ENCODE measurements around the gene TMEM131.

The TMEM131 gene

DNA sequence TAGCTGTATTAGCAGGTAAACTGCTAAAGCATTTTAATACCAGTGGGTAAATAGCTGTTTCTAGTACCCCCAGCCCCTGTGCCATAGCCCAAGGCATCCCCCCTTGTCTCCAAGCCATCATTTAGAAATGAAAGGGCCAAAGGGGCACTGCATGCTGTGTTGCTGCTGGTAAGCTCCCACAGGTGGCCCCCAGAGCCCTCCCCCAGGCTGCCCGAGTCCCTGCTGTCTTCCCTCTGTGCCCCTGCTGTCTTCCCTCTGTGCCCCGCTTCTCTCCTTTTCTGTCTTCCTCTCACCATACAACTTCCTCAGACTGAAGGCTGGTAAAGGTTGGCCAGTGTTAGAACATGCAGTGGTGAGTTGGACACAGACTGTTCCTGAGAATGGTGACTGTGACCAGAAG, 240.3 kb downstream of the TMEM131 start:
- Histone ChIP-seq H3K27me3 (ENCODE audit: insufficient read depth, poor library complexity, severe bottlenecking) (no peaks in the 10 kb centered on the region), H3K4me3 (replicated peaks; ENCODE audit: insufficient read depth, low read length) (no peak overlapping the region), H3K27ac (replicated peaks) (no peak overlapping the region)
- TF ChIP-seq GABPA (IDR thresholded peaks at IDR 0.05; ENCODE audit: low read depth), result no peak
- no peak for TF ChIP-seq POLR2AphosphoS5 (IDR thresholded peaks at IDR 0.05; ENCODE audit: low read depth)
- TF ChIP-seq, protein P1, sequence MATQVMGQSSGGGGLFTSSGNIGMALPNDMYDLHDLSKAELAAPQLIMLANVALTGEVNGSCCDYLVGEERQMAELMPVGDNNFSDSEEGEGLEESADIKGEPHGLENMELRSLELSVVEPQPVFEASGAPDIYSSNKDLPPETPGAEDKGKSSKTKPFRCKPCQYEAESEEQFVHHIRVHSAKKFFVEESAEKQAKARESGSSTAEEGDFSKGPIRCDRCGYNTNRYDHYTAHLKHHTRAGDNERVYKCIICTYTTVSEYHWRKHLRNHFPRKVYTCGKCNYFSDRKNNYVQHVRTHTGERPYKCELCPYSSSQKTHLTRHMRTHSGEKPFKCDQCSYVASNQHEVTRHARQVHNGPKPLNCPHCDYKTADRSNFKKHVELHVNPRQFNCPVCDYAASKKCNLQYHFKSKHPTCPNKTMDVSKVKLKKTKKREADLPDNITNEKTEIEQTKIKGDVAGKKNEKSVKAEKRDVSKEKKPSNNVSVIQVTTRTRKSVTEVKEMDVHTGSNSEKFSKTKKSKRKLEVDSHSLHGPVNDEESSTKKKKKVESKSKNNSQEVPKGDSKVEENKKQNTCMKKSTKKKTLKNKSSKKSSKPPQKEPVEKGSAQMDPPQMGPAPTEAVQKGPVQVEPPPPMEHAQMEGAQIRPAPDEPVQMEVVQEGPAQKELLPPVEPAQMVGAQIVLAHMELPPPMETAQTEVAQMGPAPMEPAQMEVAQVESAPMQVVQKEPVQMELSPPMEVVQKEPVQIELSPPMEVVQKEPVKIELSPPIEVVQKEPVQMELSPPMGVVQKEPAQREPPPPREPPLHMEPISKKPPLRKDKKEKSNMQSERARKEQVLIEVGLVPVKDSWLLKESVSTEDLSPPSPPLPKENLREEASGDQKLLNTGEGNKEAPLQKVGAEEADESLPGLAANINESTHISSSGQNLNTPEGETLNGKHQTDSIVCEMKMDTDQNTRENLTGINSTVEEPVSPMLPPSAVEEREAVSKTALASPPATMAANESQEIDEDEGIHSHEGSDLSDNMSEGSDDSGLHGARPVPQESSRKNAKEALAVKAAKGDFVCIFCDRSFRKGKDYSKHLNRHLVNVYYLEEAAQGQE (IDR thresholded peaks at IDR 0.05; ENCODE audit: insufficient replicate concordance, low read depth), result no peak
- no peak for TF ChIP-seq SPI1 (IDR thresholded peaks at IDR 0.05; ENCODE audit: borderline replicate concordance, low read depth)
- TF ChIP-seq, protein P2, sequence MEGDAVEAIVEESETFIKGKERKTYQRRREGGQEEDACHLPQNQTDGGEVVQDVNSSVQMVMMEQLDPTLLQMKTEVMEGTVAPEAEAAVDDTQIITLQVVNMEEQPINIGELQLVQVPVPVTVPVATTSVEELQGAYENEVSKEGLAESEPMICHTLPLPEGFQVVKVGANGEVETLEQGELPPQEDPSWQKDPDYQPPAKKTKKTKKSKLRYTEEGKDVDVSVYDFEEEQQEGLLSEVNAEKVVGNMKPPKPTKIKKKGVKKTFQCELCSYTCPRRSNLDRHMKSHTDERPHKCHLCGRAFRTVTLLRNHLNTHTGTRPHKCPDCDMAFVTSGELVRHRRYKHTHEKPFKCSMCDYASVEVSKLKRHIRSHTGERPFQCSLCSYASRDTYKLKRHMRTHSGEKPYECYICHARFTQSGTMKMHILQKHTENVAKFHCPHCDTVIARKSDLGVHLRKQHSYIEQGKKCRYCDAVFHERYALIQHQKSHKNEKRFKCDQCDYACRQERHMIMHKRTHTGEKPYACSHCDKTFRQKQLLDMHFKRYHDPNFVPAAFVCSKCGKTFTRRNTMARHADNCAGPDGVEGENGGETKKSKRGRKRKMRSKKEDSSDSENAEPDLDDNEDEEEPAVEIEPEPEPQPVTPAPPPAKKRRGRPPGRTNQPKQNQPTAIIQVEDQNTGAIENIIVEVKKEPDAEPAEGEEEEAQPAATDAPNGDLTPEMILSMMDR (IDR thresholded peaks at IDR 0.05; ENCODE audit: insufficient read depth, low read length), result no peak
- no peak for DNase-seq (ENCODE audit: low read depth in 1 of 2, low spot score in 1 of 2)

GRCh38 chr2:97754690-97755346, 240.9 kb downstream of the TMEM131 start:
- no peak for DNase-seq (ENCODE audit: low read depth in 1 of 2, low spot score in 1 of 2)
- H3K4me3 ChIP-seq (replicated peaks; ENCODE audit: insufficient read depth, low read length), result no peak overlapping the region
- TF ChIP-seq SPI1 (IDR thresholded peaks at IDR 0.05; ENCODE audit: borderline replicate concordance, low read depth) (no peak), POLR2AphosphoS5 (IDR thresholded peaks at IDR 0.05; ENCODE audit: low read depth) (no peak), GABPA (IDR thresholded peaks at IDR 0.05; ENCODE audit: low read depth) (no peak)
- TF ChIP-seq, protein P1 (IDR thresholded peaks at IDR 0.05; ENCODE audit: insufficient replicate concordance, low read depth), result no peak
- TF ChIP-seq, protein P2 (IDR thresholded peaks at IDR 0.05; ENCODE audit: insufficient read depth, low read length), result no peak
- no peak overlapping the region for H3K27ac ChIP-seq (replicated peaks)
- H3K27me3 ChIP-seq (ENCODE audit: insufficient read depth, poor library complexity, severe bottlenecking), result no peaks in the 10 kb centered on the region

DNA sequence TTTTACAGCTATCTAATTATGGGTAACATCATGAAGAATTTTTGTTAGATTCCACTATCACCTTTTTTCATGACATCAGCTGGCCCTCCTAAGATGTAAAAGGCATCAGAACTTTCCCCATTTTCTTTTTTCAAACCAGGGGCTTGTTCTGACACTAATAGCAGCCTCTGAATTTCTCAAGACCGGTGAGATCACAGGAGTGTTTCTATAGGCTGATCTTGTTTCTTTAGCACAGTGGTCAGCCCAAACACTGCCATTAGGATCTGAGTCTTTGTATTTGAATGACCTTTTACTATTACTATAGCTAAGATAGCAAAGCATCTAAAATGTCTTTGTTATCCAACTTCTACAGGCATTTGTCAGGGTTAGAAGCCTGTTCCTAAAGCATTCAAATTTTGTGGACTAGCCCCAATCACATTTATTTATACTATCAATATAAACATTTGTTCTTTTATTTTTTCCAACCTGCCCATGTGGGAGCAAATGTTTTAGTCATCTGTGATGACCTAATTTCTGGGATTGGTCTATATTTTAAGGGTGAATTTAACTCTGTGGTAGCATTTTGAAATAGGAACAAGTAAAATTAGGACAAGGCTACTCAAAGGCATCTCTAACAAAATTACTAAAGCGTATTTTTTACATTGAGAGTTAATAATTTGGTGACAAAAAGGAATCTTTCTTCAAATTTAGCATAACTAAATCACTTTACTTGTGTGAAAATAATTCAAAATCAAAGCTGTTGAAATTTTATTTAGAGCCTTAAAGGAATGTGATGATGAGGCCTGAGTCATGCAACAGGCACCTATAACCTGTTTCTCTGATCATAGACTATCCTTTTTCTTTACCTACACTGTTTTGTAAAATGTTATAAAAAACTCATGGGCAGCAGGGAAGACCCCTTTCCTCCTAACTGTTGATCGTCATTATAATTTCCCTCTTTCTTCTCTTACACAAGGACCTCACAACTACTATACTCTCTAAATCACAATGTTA, 243.1 kb downstream of the TMEM131 start:
- Histone ChIP-seq H3K27ac (replicated peaks) (no peak overlapping the region), H3K4me3 (replicated peaks; ENCODE audit: insufficient read depth, low read length) (no peak overlapping the region), H3K27me3 (ENCODE audit: insufficient read depth, poor library complexity, severe bottlenecking) (no peaks in the 10 kb centered on the region)
- DNase-seq (ENCODE audit: low read depth in 1 of 2, low spot score in 1 of 2), result no peak
- no peak for TF ChIP-seq POLR2AphosphoS5 (IDR thresholded peaks at IDR 0.05; ENCODE audit: low read depth)
- TF ChIP-seq SPI1 (IDR thresholded peaks at IDR 0.05; ENCODE audit: borderline replicate concordance, low read depth), result no peak
- TF ChIP-seq, protein P2 (IDR thresholded peaks at IDR 0.05; ENCODE audit: insufficient read depth, low read length), result no peak
- TF ChIP-seq, protein P1 (IDR thresholded peaks at IDR 0.05; ENCODE audit: insufficient replicate concordance, low read depth), result no peak
- no peak for TF ChIP-seq GABPA (IDR thresholded peaks at IDR 0.05; ENCODE audit: low read depth)

All from HL-60 (cell line).